HEK293 (cell line): Measurements from ENCODE around the gene OCRL.
A peak's percentile ranks its signal among the peaks of the same experiment; 100 is the strongest.
"Not testable (repeated sequence)": the region's sequence is repeated elsewhere in the genome, so short reads cannot be mapped to it uniquely, and the experiment has no call there.

Source experiments
- CTCF ChIA-PET: fragments of 350-600 bp; formaldehyde crosslinking; extraction: SDS; loops from one replicate; lab custom pipeline; 2021; ENCODE audit warnings: antibody characterized with exemption; lab: Yijun Ruan, JAX
- POLR2A ChIA-PET: fragments of 300-600 bp; formaldehyde crosslinking; extraction: SDS; loops from one replicate; lab custom pipeline; 2020; ENCODE audit warnings: antibody characterized with exemption, inconsistent platforms; lab: Yijun Ruan, JAX
- H3K27ac ChIP-seq: fragments of 200-500 bp; sonication (Bioruptor generic); 2 replicates; pipeline ENCODE4 v1.5.1; 2014; ENCODE audit warnings: low read depth, low read length, control low read depth, inconsistent platforms; ENCODE audit errors: extremely low read depth
- H3K36me3 ChIP-seq, 2 experiments: fragments of 200-500 bp in 1 of 2; sonication (Bioruptor generic) in 1 of 2; 1 replicate in 1 of 2; 2 replicates in 1 of 2; pipeline ENCODE4 v1.5.1; 2014 to 2017; ENCODE audit warnings: inconsistent platforms in 2 of 2, low read length in 2 of 2; ENCODE audit not compliant: control insufficient read depth in 2 of 2, insufficient read depth in 1 of 2
- H3K4me1 ChIP-seq: fragments of 200-500 bp; sonication (Bioruptor generic); 2 replicates; pipeline ENCODE4 v1.5.1; 2014; ENCODE audit warnings: mild to moderate bottlenecking, low read length, inconsistent platforms; ENCODE audit not compliant: control insufficient read depth, insufficient read depth
- H3K4me3 ChIP-seq: 2 replicates; pipeline ENCODE4 v1.5.1; 2011; ENCODE audit warnings: low read depth, mild to moderate bottlenecking, control low read depth, low read length, moderate library complexity
- H3K9me3 ChIP-seq: fragments of 200-500 bp; sonication (Bioruptor generic); 2 replicates; pipeline ENCODE4 v1.5.1; 2014; ENCODE audit warnings: low read depth, low read length, inconsistent platforms; ENCODE audit not compliant: control insufficient read depth, insufficient read depth
- AEBP2 ChIP-seq: fragments of 450-650 bp; formaldehyde crosslinking; IDR thresholded peaks from 2 replicates; pipeline ENCODE4 v1.5.1; 2016; ENCODE audit warnings: missing biosample characterization, missing genetic modification characterization, borderline replicate concordance
- OSR2 ChIP-seq: fragments of 450-650 bp; formaldehyde crosslinking; IDR thresholded peaks from 2 replicates; pipeline ENCODE4 v1.5.1; 2016; ENCODE audit warnings: missing biosample characterization, missing genetic modification characterization
- SP3 ChIP-seq: fragments of 450-650 bp; formaldehyde crosslinking; IDR thresholded peaks from 2 replicates; pipeline ENCODE4 v1.5.1; 2016; ENCODE audit warnings: missing biosample characterization, missing genetic modification characterization
- ZBTB8A ChIP-seq: fragments of 450-650 bp; formaldehyde crosslinking; IDR thresholded peaks from 2 replicates; pipeline ENCODE4 v1.5.1; 2016; ENCODE audit warnings: missing biosample characterization, missing genetic modification characterization
- ZFHX2 ChIP-seq: fragments of 450-650 bp; formaldehyde crosslinking; conservative IDR thresholded peaks from 2 replicates; pipeline ENCODE4 v1.5.1; 2016; ENCODE audit warnings: missing biosample characterization, missing genetic modification characterization
- ZFP3 ChIP-seq: fragments of 450-650 bp; formaldehyde crosslinking; IDR thresholded peaks from 2 replicates; pipeline ENCODE4 v1.5.1; 2016; ENCODE audit warnings: low read depth, missing biosample characterization, missing genetic modification characterization
- ZFP37 ChIP-seq: fragments of 450-650 bp; formaldehyde crosslinking; IDR thresholded peaks from 2 replicates; pipeline ENCODE4 v1.5.1; 2016; ENCODE audit warnings: missing biosample characterization, missing genetic modification characterization
- ZNF121 ChIP-seq: fragments of 450-650 bp; formaldehyde crosslinking; IDR thresholded peaks from 2 replicates; pipeline ENCODE4 v1.5.1; 2016; ENCODE audit warnings: missing biosample characterization, missing genetic modification characterization
- ZNF16 ChIP-seq: fragments of 450-650 bp; formaldehyde crosslinking; IDR thresholded peaks from 2 replicates; pipeline ENCODE4 v1.5.1; 2016; ENCODE audit warnings: low read depth, missing biosample characterization, missing genetic modification characterization
- ZNF19 ChIP-seq: fragments of 450-650 bp; formaldehyde crosslinking; IDR thresholded peaks from 2 replicates; pipeline ENCODE4; 2016; ENCODE audit warnings: missing biosample characterization, missing genetic modification characterization, low read depth
- ZNF2 ChIP-seq: fragments of 450-650 bp; formaldehyde crosslinking; IDR thresholded peaks from 2 replicates; pipeline ENCODE4 v1.5.1; 2016; ENCODE audit warnings: missing biosample characterization, missing genetic modification characterization
- ZNF202 ChIP-seq: fragments of 450-650 bp; formaldehyde crosslinking; IDR thresholded peaks from 2 replicates; pipeline ENCODE4 v1.5.1; 2016; ENCODE audit warnings: missing biosample characterization, missing genetic modification characterization, borderline replicate concordance
- ZNF266 ChIP-seq: fragments of 450-650 bp; formaldehyde crosslinking; IDR thresholded peaks from 2 replicates; pipeline ENCODE4 v1.5.1; 2016; ENCODE audit warnings: missing biosample characterization, missing genetic modification characterization, low read depth
- ZNF341 ChIP-seq: fragments of 450-650 bp; formaldehyde crosslinking; IDR thresholded peaks from 2 replicates; pipeline ENCODE4; 2016; ENCODE audit warnings: low read depth, missing biosample characterization, missing genetic modification characterization
- ZNF426 ChIP-seq: fragments of 450-650 bp; formaldehyde crosslinking; IDR thresholded peaks from 2 replicates; pipeline ENCODE4 v1.5.1; 2017; ENCODE audit warnings: missing biosample characterization, missing genetic modification characterization, mild to moderate bottlenecking, inconsistent platforms, moderate library complexity
- ZNF433 ChIP-seq: fragments of 450-650 bp; formaldehyde crosslinking; IDR thresholded peaks from 2 replicates; pipeline ENCODE4 v1.5.1; 2016; ENCODE audit warnings: missing biosample characterization, missing genetic modification characterization, low read depth
- ZNF473 ChIP-seq: fragments of 450-650 bp; formaldehyde crosslinking; IDR thresholded peaks from 2 replicates; pipeline ENCODE4 v1.5.1; 2017; ENCODE audit warnings: missing biosample characterization, missing genetic modification characterization
- ZNF501 ChIP-seq: fragments of 450-650 bp; formaldehyde crosslinking; IDR thresholded peaks from 2 replicates; pipeline ENCODE4 v1.5.1; 2016; ENCODE audit warnings: missing biosample characterization, missing genetic modification characterization
- ZNF529 ChIP-seq: fragments of 450-650 bp; formaldehyde crosslinking; IDR thresholded peaks from 2 replicates; pipeline ENCODE4 v1.5.1; 2017; ENCODE audit warnings: missing genetic modification characterization, missing biosample characterization; ENCODE audit not compliant: insufficient replicate concordance
- ZNF555 ChIP-seq: fragments of 450-650 bp; formaldehyde crosslinking; conservative IDR thresholded peaks from 2 replicates; pipeline ENCODE4 v1.5.1; 2017; ENCODE audit warnings: missing biosample characterization, mild to moderate bottlenecking, missing genetic modification characterization, inconsistent platforms
- ZNF558 ChIP-seq: fragments of 450-650 bp; formaldehyde crosslinking; IDR thresholded peaks from 2 replicates; pipeline ENCODE4 v1.5.1; 2016; ENCODE audit warnings: missing biosample characterization, missing genetic modification characterization
- ZNF560 ChIP-seq: fragments of 450-650 bp; formaldehyde crosslinking; IDR thresholded peaks from 2 replicates; pipeline ENCODE4 v1.5.1; 2017; ENCODE audit warnings: missing biosample characterization, missing genetic modification characterization, borderline replicate concordance
- ZNF623 ChIP-seq: fragments of 450-650 bp; formaldehyde crosslinking; IDR thresholded peaks from 2 replicates; pipeline ENCODE4 v1.5.1; 2016; ENCODE audit warnings: missing biosample characterization, missing genetic modification characterization
- ZNF629 ChIP-seq: fragments of 450-650 bp; formaldehyde crosslinking; IDR thresholded peaks from 2 replicates; pipeline ENCODE4 v1.5.1; 2017; ENCODE audit warnings: missing biosample characterization, missing genetic modification characterization
- ZNF639 ChIP-seq: fragments of 450-650 bp; formaldehyde crosslinking; IDR thresholded peaks from 2 replicates; pipeline ENCODE4 v1.5.1; 2016; ENCODE audit warnings: missing biosample characterization, missing genetic modification characterization
- ZNF654 ChIP-seq: fragments of 450-650 bp; formaldehyde crosslinking; IDR thresholded peaks from 2 replicates; pipeline ENCODE4 v1.5.1; 2016; ENCODE audit warnings: low read depth, missing biosample characterization, missing genetic modification characterization
- ZNF664 ChIP-seq: fragments of 450-650 bp; formaldehyde crosslinking; IDR thresholded peaks from 2 replicates; pipeline ENCODE4 v1.5.1; 2016; ENCODE audit warnings: missing biosample characterization, missing genetic modification characterization
- ZNF704 ChIP-seq: fragments of 450-650 bp; formaldehyde crosslinking; IDR thresholded peaks from 2 replicates; pipeline ENCODE4 v1.5.1; 2016; ENCODE audit warnings: missing biosample characterization, missing genetic modification characterization
- ZXDB ChIP-seq: fragments of 450-650 bp; formaldehyde crosslinking; IDR thresholded peaks from 2 replicates; pipeline ENCODE4 v1.5.1; 2016; ENCODE audit warnings: missing biosample characterization, missing genetic modification characterization

OCRL gene

GRCh38 chrX:129553619-129554288 lies 13.7 kb downstream of the OCRL start:
- CTCF ChIA-PET: no interaction called here

GRCh38 chrX:129554816-129555215 lies 14.8 kb downstream of the OCRL start:
- H3K4me1 ChIP-seq, POLR2A ChIA-PET, H3K27ac ChIP-seq, H3K9me3 ChIP-seq, H3K4me3 ChIP-seq: not testable (repeated sequence)
- CTCF ChIA-PET: interaction anchor here (0.7 kb wide), 2 partner anchors 239 to 1362 kb away, joined by 3 to 5 read pairs; no protein-coding TSS in a partner anchor
- H3K36me3 ChIP-seq: peaks cover 18 to 54% of the 10 kb centered on the region in 2 experiments
- TF ChIP-seq ZNF654: peak; percentile 55
- TF ChIP-seq ZFP37 (tag by site-specific recombination): peak; percentile 92
- peak; percentile 19; the same call in 1 of the 2 replicates for TF ChIP-seq SP3
- TF ChIP-seq ZNF639 (tag by site-specific recombination): peak; percentile 57; the same call in 1 of the 2 replicates
- TF ChIP-seq ZNF629 (tag by site-specific recombination): peak; percentile 62
- peak; percentile 37; the same call in 1 of the 2 replicates for TF ChIP-seq ZNF341 (tag by site-specific recombination)
- TF ChIP-seq ZNF19 (tag by site-specific recombination): peak; percentile 63; the same call in 1 of the 2 replicates
- TF ChIP-seq ZNF121 (tag by site-specific recombination): peak; percentile 39; the same call in 1 of the 2 replicates
- peak; percentile 83 for TF ChIP-seq ZXDB (tag by site-specific recombination)
- peak; percentile 87 for TF ChIP-seq ZBTB8A (tag by site-specific recombination)
- TF ChIP-seq ZNF501 (tag by site-specific recombination): peak; percentile 84; the same call in 1 of the 2 replicates
- TF ChIP-seq ZNF664: peak; percentile 81; the same call in 1 of the 2 replicates
- peak; percentile 85; the same call in 1 of the 2 replicates for TF ChIP-seq ZNF202 (tag by site-specific recombination)
- TF ChIP-seq ZNF558 (tag by site-specific recombination): peak; percentile 88
- TF ChIP-seq ZNF433 (tag by site-specific recombination): peak; percentile 76; the same call in 1 of the 2 replicates
- peak; percentile 69 for TF ChIP-seq ZNF529 (tag by site-specific recombination)
- peak; percentile 84 for TF ChIP-seq ZNF623
- peak; percentile 82 for TF ChIP-seq ZNF560 (tag by site-specific recombination)
- peak; percentile 99 for TF ChIP-seq ZNF555 (tag by site-specific recombination)
- peak; percentile 52; the same call in 1 of the 2 replicates for TF ChIP-seq ZNF704 (tag by site-specific recombination)
- peak; percentile 85 for TF ChIP-seq ZNF266 (tag by site-specific recombination)
- peak; percentile 59; the same call in 1 of the 2 replicates for TF ChIP-seq ZFP3 (tag by site-specific recombination)
- TF ChIP-seq AEBP2: peak; percentile 94

More at GRCh38 chrX:129553619-129554288, 13.7 kb downstream of the OCRL start:
- no peaks in the 10 kb centered on the region for H3K9me3 ChIP-seq
- POLR2A ChIA-PET: no interaction called here
- TF ChIP-seq ZFHX2 (no peak), ZNF2 (tag by site-specific recombination) (no peak), ZNF473 (tag by site-specific recombination) (no peak), ZNF16 (no peak), OSR2 (tag by site-specific recombination) (no peak), ZNF426 (tag by site-specific recombination) (no peak), ZFP37 (tag by site-specific recombination) (no peak)
- H3K27ac ChIP-seq: no peak overlapping the region
- no peak overlapping the region for H3K4me3 ChIP-seq
- H3K36me3 ChIP-seq: peaks cover 21 to 51% of the 10 kb centered on the region in 2 experiments
- H3K4me1 ChIP-seq: no peaks in the 10 kb centered on the region; the same call in 1 of the 2 replicates
